GM18907 (cell line): ENCODE results near the gene ABHD1.
"Not testable (repeated sequence)": the region's sequence is repeated elsewhere in the genome, so short reads cannot be mapped to it uniquely, and the experiment has no call there.

Experiments used
- ATAC-seq: cut with Tn5 transposase; IDR thresholded peaks from one replicate; pipeline ENCODE4 v1.9.1; 2021; ENCODE audit warnings: mild to moderate bottlenecking, moderate library complexity; ENCODE audit not compliant: unreplicated experiment

The ABHD1 gene

GRCh38 chr2:27123302-27124150 is at the start of gene ABHD1:
ABHD1 (plus strand) TSS chr2:27123815; CDS start chr2:27123949, 134 bp downstream.
- no peak for ATAC-seq

DNA sequence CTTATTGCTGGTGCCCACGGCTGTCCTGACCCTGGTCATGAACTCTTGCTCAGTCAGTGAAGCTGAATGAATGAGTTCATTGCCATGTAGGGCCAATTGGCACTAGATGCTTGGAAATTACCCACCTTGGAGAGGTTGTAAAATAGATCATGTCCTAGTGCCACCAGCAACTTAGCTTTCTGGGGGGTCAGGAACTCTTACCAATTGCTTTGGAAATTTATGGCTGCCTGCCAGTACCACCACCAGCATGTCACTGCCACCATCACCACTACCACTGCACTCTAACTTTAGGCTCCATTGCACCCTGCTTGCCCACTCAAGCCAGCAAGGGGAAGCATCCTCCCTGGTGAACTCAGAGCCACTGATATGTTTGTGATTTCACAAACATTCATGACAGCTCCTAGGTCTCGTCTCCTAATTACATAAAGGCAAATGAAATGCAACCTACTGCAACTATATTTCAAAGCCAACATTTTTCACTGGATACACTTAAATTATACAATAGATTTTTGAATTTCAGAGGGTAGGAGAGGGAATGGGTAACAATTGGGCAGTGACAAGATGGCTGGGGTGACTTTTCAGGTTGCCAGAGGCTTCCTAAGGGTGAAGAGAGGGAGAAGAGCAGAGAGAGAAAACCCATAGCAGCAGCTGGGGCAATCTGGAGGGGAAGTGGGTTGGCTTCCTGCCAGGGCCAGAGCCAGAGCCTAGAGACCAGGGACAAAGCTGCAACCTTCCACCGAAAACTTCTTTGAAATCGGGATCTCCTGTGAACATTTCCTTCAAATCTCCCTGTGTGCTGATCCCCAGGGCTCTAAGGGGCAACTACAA is 48.7 kb upstream of the ABHD1 start:
- ATAC-seq: no peak

- ATAC-seq: not testable (repeated sequence)
These were observed 48.1 kb upstream of the ABHD1 start for GRCh38 chr2:27075566-27075871.

- ATAC-seq: no peak
These were observed 47.3 kb upstream of the ABHD1 start for GRCh38 chr2:27076323-27076722.

GRCh38 chr2:27077231-27077630 is 46.4 kb upstream of the ABHD1 start:
- no peak for ATAC-seq

- ATAC-seq: no peak
These were observed 45.1 kb upstream of the ABHD1 start, which contains the start of gene EMILIN1 for GRCh38 chr2:27078267-27079194. EMILIN1 (plus strand) TSS chr2:27078615; CDS start chr2:27079066, 451 bp downstream.

- no peak for ATAC-seq
These were observed 44.1 kb upstream of the ABHD1 start for GRCh38 chr2:27079233-27080139.

DNA sequence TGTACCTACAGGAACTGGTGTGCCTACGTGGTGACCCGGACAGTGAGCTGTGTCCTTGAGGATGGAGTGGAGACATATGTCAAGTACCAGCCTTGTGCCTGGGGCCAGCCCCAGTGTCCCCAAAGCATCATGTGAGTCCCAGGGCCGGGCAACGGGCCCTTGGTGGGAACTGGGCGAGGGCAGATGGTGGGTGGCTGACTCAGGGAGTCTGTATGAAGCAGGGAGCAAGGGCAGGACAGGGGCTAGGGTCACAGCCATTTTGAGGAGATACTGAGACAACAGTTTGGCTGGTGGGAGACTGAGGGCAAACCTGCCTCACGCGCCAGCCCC is 43.5 kb upstream of the ABHD1 start:
- no peak for ATAC-seq

DNA sequence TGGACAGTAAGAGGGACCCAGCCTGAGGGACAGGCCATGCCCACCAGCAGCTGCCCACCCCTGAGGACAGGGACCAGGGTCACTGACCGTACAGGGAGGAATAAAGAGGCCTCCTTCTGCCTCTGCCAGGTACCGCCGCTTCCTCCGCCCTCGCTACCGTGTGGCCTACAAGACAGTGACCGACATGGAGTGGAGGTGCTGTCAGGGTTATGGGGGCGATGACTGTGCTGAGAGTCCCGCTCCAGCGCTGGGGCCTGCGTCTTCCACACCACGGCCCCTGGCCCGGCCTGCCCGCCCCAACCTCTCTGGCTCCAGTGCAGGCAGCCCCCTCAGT is 43.0 kb upstream of the ABHD1 start:
- no peak for ATAC-seq

GRCh38 chr2:27081984-27082772 is 41.4 kb upstream of the ABHD1 start:
- no peak for ATAC-seq

DNA sequence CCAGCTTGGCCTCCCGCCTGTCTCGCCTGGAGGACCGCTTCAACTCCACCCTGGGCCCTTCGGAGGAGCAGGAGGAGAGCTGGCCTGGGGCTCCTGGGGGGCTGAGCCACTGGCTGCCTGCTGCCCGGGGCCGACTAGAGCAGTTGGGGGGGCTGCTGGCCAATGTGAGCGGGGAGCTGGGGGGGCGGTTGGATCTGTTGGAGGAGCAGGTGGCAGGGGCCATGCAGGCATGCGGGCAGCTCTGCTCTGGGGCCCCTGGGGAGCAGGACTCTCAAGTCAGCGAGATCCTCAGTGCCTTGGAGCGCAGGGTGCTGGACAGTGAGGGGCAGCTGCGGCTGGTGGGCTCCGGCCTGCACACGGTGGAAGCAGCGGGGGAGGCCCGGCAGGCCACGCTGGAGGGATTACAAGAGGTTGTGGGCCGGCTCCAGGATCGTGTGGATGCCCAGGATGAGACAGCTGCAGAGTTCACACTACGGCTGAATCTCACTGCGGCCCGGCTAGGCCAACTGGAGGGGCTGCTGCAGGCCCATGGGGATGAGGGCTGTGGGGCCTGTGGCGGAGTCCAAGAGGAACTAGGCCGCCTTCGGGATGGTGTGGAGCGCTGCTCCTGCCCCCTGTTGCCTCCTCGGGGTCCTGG is 40.7 kb upstream of the ABHD1 start:
- no peak for ATAC-seq

DNA sequence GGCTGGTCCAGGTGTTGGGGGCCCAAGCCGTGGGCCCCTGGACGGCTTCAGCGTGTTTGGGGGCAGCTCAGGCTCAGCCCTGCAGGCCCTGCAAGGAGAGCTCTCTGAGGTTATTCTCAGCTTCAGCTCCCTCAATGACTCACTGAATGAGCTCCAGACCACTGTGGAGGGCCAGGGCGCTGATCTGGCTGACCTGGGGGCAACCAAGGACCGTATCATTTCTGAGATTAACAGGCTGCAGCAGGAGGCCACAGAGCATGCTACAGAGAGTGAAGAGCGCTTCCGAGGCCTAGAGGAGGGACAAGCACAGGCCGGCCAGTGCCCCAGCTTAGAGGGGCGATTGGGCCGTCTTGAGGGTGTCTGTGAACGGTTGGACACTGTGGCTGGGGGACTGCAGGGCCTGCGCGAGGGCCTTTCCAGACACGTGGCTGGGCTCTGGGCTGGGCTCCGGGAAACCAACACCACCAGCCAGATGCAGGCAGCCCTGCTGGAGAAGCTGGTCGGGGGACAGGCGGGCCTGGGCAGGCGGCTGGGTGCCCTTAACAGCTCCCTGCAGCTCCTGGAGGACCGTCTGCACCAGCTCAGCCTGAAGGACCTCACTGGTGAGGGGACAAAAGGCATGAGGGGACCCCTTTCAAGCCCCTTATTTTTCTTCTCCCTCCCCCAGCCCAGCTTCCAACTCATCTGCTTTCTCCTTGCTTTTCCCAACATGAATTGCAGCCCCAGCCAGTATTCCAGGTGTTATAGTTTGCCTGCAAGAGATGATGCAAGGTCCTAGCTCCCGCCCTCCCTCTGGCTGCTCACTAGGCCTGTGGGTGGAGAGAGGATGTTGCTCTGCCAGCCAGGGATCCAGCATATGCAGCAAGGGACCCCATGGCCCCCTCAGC is 40.0 kb upstream of the ABHD1 start:
- no peak for ATAC-seq

- no peak for ATAC-seq
These were observed 39.1 kb upstream of the ABHD1 start for GRCh38 chr2:27084297-27085061.

DNA sequence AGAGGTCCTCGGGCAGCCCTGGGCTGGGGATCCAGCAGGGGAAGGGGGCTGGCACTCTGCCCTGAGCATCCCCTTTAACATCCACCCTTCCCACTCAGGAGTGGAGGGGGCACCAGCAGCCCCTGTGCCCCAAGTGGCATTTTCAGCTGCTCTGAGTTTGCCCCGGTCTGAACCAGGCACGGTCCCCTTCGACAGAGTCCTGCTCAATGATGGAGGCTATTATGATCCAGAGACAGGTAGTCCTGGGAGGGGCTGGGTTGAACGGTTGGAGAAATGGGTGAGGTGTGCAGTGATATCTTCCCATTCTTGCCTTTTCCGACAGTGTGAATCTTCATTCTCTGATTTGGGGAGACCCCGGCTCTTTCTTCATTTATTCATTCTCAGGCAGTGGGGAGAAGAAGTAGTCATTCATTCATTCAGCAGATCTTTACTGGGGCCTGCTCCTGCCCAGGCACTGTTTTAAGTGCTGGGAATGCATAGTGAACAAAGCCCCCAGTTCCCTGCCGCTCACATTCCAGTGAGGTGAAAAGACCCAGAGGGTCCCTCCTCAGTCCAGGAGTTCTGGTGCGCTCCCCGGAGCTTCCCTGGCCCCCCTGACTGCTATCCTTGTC is 38.4 kb upstream of the ABHD1 start:
- ATAC-seq: no peak

DNA sequence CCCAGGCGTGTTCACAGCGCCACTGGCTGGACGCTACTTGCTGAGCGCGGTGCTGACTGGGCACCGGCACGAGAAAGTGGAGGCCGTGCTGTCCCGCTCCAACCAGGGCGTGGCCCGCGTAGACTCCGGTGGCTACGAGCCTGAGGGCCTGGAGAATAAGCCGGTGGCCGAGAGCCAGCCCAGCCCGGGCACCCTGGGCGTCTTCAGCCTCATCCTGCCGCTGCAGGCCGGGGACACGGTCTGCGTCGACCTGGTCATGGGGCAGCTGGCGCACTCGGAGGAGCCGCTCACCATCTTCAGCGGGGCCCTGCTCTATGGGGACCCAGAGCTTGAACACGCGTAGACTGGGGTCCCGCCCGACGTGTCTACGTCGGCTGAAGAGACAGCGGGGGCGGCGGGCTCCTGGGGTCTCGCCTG is 37.9 kb upstream of the ABHD1 start:
- peak; percentile 7 for ATAC-seq

DNA sequence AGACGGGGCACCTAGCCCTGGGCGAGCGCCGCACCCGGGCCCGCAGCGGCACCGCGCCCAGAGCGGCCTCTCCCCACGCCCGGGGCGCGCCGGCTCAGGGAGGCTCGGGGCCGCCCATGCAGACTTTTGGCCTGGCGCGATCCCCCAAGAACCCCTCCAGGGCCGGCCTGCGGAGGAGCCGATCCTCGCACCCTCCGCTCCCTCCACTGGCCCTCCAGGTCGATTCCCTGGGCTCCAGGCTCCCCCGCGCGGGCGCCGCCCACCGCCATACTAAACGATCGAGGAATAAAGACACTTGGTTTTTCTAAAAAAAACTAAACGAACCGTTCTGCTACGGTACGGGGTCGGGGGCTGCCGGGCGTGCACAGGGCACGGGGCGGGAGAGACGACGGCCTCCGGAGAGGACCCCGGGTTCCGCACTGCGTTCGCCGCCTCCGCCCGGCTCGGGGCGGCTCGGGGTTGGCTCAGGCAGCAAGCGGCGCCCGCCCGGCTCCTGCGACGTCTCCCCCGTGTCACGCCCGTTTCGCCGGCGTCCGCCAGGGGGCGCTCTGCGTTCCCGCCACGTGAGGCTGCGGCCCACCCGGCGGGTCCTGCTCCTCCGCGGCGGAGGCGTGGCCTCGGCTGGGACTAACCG is 37.4 kb upstream of the ABHD1 start:
- peak; percentile 78 for ATAC-seq
